Superior temporal gyrus (tissue), 1 donor: ENCODE data around the gene C9orf50.

ENCODE experiments used
- DNase-seq: peaks from one replicate; pipeline ENCODE4 v3.0.0-alpha.2; 2016; ENCODE audit errors: extremely low spot score

The C9orf50 gene

DNA sequence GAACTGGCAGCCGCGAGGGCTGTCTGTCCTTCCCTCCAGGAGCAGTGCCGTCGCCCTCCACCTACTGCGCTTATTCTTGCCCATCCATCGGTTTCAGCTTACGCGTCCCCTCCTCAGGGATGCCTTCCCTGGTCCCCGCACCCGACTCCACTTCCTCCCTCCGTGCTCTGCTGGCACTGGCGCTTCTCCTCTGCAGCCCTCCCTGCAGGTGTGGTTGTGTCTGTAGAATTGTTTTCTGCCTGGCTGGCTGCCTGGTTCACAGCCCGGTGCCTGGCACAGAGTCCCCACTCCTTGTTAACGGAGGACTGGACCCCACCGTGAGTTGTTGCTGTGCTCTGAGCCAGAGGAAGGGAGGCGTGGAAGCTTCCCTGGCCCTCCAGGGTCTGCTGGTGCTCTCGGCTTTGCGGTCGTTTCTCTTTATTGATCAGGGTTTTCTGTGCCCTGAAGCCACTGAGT, 10.8 kb upstream of the C9orf50 start:
- no peak for DNase-seq

DNA sequence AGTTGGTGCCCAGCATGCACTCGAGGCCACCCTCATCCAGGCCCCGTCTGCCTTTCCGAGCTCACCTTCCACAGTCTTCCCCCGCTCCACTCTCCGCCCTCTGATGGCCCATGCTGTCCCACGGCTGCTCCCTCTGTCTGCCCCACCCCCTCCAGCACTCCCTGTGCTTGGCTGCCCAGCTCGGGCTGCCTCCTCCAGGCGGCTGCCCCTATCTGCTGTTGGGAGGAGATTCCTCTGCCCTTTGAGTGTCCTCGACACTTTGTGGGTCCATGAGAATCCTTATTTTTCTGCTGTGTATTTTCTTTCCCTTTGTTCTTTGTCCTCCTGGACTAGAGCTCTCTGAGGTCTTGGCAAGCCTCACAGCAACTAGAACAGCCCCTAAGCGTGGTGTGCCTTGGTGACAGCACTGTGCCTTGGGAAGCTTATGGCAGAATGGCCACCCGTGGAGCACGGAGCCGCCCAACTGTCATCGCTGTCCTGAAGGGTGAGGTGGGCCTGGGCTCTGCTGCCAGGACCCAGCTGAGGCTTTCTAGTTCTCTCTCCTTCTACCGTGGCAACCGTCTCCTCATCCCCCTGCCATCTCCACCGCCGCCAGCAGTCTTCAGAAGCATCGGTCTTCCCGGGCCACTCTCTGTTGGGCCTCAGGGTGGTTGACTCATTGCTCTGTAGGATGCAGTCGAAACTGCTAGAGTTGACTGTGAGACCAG, 10.2 kb upstream of the C9orf50 start:
- peak; percentile 52 for DNase-seq

DNA sequence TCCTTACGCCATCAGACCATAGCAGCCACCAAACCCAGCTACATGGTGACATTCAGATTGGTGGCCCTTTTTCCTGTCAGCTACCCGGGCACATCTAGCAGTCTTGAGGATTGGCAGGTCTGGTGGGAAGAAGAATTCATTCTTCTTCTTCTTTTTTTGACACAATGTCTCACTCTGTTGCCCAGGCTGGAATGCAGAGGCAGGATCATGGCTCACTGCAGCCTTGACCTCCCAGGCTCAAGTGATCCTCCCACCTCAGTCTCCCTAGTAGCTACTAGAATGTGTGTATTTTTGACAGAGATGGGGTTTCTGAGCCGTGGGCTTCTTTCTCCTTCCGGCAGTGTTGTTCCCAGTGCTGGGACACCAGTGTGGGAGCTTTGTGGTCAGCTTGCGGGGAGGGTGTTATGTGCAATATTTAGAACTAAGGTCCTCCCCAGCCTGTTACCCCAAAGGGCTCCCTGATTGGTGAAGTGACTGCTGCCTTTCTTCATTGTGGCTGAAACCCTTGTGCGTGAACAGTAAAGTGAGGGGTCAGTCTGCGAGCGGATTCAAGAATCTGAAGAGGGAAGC, 8.4 kb upstream of the C9orf50 start:
- DNase-seq = no peak

DNA sequence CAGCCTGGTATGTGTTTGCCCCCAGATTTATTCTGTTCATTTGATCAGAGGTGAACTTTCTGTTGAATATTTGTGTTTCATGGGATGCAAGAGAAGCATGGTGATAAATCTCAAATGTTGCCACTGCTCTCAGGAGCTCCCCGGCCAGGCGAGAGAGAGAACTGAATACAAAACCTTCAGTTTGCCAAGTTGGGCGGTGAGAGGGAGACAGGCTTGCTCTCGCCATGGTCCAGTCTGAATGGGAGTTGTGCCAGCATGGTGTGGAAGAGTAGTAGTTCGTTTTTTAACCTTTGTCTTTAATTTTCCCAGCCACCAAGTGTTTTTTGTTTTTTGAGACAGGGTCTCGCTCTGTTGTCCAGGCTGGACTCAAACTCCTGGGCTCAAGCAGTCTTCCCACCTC, 7.8 kb upstream of the C9orf50 start:
- no peak for DNase-seq

DNA sequence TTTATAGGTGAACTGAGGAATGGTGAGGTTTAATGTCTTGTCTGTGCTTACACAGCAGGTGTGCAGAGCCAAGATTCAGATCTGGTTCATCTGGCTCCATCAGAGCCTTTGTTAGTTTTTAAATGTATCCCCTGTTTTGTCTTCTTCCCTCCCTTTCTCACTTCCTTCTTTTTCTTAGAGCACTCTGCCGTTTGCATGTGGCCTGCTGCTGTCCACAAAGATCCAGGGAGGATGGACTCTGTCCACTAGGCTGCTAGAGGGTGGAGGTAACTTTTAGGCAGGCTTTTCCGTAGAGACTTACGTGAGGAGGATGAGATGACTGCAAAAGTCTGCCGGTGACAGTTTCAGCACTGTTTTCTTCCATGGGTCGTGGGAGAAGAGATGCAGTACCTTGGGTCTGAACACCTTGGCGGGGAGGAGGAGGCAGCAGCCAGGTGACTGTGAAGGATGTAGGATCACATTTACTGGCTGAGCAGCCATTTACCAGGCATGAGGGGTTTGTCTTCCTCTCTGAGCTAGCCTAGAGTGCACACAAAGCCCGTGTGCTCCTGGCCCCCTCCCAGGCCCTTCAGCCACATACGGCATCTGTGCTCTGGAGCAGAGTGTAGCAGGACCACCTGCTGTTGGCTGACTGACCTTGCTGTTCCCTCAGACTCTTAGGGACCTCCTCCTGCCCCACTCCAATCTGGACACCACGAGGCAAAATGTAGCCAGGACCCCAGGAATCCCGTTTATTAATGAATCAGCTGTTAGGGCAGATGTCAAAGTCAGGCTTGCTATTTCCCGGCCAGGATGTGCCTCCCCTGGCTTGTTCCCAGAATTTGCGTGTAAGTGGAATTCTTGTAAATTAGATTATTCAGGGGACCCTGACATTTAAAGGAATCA, 6.9 kb upstream of the C9orf50 start:
- no peak for DNase-seq

DNA sequence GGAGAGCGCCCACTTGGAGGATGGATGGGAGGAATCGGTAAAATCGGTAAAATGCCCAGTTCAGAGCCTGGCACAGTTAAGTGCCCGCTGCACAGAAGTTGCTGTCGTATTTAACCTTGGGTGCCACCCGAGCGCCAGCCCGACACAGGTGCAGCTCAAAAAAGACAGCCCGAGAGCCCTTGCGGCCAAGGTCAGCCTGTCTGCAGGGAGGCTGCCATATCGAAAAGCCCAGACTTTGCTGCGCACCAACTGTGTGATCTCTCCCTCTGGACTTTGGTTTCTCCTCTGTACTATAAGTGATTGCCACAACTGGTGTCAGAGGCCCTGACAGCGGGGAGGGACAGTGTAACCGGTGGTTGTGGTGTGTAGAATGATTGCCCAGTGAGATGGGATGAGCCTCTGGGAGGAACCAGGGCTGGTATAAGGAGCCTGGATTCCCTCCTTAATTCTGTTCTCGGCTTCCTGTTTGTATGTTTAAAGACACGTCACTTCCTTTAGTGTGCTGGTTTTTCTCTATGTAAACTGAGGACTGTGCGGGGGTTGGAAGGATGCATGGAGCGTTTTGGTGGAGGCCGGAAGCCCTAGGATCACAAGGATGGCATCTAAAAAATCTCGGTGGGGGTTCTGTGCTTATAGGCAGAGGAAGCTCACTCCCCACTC, 5.9 kb upstream of the C9orf50 start:
- no peak for DNase-seq

DNA sequence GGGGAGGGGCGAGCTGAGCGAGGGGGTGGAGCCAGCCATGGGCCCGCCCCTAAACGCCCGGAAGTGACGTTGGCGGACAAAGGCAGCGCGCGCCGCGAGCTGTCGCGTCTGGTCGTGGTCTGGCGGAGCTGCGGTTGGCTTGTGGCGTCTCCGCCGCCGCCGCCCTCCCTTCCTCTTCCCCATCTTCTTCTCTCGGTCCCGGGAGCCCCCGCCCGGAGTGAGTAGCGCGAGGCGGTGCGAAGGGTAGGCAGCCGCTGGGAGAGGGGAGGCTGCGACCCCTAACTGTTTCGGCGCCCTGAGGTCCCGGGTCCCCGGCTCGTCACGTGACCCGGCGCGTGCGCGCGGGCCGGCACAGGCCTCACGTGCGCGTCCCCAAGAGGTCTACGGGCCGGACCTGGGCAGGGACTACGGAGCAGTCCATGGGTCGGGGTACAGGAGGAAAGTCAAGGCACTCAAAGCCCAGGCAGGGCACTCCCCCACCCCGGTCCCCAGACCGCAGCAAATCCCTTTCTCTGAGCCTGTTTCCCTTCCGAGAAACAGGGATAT, 5.3 kb upstream of the C9orf50 start, which contains the start of gene NTMT1:
NTMT1 (plus strand) TSS at position 85 of the 546 bp plus-strand sequence. CDS start 6,541 bp downstream, outside the sequence.
- peak; percentile 91 for DNase-seq

DNA sequence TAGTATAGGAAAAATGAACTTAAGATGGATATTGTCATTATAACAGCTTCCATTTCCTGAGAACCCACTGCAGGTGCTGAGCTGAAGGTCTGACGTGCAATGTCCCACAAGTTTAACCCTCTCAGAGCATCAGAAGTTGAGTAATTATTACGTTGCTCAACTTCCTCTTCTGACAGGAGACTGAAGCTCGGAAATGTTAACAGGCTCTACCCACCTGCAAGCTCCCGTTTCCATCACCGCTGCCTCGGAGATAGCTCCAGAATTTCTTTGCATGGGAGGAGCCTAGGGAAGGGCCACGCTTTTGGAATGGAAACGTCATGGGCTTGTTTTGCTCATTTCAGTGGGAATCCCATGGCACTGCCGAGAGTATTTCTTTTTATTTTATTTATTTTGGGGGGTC, 4.0 kb upstream of the C9orf50 start:
- DNase-seq = no peak

DNA sequence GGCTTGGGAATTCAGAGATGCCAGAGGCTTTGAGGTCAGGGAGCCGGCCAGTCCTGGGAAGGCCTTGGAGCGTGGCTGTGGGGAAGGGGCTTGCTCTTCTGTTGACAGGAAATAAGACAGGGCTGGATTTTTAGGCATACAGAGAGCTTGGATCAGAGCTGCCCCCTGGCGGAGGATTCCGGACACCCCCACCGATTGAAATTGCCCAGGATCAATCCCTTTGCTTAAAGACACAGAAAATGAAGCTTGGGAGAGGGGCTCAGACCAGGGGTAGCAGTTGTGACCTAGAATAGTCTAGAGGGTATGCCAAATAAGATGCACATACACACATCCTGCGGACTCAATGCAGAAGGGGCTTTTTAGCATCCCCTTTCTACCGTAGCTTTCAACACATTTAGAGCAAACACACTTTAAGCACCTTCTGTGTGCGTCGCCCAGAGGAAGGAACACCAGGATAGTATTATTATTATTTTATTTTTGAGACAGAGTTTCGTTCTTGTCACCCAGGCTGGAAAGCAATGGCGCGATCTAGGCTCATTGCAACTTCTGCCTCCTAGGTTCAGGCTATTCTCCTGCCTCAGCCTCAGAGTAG, 3.4 kb upstream of the C9orf50 start:
- peak; percentile 67 for DNase-seq

DNA sequence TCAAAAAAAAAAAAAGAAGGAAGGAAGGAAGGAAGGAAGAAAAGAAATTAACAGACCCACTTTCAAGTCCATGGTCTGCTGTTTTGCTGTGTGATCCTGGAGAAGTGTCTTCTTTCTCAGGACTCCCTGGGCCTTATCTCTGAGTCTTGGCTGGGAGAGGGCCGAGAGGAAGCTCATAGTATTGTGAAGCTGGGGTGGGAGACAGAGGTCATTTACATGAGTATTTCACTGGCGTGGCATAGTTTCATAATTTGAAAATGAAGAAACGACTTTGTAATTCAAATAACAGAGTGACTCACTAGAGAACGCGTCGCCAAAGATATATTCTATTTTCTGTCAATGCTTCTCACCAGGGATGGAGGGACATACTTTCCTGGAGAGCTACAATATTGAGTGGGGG, 2.4 kb upstream of the C9orf50 start:
- DNase-seq = no peak

DNA sequence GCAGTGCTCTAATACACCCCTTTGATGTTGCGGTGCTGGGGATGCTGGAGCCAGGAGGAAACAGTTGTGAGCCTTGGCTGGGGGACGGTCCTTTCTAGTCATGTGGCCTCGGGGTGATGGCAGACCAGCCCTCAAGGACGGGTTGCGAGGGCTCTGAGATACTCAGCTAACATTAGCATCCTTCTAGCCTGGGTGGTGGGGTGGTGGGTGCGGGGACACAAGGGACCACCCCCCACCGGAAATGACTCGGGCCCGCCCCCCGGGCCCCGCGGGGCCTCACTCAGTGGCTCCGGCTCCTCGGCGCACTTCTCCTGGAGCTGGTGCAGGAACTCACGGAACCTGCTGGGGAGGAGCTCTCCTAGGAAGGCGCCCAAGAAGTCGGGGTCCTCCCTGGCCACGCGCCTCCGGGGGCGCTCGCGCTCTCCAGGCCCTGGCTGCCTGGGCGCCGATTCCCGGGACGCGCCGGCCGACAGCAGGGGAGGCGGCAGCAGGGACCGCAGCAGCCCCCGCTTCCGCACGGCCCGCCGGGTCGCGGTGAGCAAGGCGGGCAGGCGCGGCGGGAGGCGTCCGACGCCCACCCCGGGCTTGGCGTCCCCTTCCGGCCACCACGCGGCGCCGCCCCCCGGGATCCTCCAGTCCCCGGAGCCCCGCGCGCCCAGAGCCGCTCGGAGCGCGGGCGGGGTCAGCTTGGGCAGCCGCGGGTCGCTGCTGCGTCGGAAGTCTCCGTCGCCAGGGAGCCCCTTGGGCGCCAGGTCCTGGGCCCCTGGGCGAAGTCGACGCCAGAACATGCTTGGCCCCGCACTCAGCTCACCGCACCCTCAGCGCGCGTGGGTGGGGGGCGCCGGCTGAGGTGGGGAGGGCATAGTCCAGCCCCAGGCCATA, 873 bp downstream of the C9orf50 start:
- no peak for DNase-seq

DNA sequence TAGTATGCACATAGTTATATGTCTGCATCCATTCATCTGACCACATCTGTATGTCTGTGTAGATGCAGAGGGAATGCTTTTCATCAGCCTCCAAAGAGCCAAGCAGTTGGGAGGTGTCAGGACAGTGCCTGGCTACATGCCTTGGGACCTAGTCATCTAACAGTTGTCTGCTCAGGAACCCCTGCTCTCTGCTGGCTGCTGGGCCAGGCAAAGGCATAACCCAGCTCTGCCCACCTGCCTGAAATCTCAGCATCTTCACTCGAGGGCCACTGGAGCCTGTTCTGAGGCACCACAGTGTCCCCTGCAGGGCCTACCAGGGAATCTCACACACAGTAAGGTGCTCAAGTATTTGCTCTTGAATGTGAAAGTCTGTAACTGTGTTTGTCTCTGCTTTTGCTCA, 3.7 kb downstream of the C9orf50 start:
- DNase-seq = peak; percentile 42

DNA sequence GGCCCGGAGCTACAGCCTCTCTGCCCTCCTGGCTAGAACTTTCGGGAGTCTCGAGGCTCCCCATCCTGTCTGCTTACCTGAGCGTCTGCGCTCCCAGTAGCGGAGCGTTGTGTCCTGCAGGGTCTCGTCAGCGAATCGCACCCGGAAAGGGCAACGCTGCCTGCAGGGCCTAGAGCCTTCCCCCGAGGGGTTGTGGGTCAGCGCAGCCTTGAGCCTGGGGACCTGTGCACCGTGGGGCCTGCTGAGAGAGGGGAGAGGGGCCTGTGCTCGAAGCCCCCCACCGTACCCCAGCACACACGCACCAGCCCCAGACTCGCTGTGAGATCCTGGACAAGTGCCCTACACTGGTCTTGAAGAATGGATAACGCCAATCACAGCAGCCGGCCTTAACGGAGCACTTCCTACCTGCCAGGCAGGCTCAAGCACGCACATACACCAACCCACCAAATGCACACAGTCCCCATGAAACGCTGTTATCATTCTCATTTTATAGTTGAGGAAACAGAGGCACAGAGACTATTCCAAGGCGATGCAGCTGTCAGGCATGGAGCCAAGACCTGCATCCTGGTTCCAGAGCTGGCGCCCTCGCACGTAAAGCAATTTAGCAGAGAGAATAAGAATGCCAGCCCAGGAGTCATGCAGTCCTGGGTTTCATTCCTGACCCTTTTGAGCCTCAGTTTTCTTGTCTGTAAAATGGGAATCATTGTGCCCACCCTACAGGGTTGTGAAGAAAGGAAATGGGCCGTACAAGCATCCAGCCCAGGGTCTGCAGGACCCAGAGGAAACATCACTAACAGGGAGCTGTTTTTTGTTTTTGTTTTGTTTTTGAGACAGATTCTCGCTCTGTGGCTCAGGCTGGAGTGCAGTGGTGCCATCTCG, 5.3 kb downstream of the C9orf50 start:
- DNase-seq = no peak

DNA sequence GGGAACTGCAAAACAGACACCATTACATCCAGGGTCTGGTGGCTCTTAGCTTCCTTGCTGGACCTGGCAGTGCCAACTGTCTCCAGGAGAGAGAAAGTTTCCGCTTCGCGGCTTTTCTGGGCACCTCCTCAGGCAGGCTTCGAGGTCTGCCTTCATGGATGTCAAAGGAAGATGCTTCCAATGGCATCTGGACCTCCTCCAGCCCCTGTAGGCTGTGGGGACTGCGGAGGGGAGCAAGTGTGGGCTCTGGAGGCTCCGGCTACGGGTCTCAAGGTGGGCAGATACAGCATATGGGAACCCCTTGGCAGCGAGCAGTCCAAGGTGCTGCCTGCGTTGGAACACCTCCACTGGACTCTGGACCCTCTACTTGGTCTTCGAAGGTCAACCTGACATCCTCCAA, 6.0 kb downstream of the C9orf50 start:
- DNase-seq = no peak

DNA sequence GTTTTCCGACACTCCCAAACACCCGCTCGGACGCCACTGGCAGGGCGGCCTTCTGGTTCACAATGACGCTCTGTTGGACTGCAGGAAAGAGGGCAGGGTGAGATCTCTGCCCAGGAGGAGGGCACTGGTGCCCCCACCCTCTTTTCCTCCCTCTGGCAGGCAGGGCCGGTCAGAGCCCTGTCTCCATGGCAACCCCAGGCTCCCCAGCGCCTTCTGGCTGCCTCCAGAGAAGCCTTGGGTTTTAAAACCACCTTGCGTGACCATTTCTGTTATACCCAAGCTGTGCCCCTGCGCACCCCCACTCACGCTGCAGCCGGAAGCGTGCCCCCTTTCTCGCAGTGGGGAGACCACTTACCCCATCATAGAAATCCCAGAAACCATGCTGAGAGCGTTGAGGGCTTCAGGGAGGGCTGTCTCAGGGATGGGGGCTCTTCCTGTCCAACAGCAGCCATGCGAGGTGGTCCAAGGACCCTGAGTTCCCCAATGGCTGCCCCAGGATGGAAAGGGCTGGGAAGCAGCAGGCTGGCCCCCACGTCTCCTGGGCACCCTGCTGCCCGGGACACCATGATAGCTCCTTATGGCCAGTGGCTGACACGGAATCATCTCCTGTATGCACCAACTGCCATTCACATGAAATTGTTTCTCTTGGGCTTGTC, 7.3 kb downstream of the C9orf50 start:
- DNase-seq = peak; percentile 89

DNA sequence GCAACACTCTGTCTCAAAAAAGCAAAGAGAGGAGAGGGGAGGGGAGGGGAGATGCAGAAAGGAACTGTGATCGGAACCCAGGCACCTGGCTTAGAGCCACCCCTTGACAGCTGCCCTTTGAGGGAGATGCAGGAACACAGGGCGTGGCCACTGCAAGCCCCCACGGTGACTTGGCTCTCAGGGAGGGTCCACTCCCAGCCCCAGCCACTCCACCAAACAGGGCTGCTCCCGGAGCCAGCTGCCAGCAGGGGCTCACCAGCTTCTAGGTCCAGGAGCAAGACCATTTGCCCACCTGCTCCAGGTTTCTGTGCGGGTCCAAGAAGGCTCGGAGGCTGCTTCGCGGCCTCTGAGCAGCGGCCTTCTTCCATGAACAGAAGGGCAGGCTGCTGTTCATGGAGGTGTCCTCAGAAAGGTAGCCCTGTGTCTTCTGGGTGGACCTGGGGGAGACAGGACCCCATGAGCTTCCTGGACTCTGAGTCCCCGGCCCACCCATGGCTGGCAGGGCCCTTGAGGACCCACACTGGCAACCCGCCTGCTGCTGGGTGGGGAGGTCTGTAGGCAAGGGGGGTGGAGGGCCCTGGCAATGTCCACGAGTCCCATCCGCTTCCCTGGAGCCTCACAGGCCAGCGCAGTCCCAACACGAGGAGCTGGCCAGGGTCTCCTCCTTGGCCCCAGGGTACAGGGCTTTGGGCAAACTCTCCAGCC, 7.9 kb downstream of the C9orf50 start:
- no peak for DNase-seq

DNA sequence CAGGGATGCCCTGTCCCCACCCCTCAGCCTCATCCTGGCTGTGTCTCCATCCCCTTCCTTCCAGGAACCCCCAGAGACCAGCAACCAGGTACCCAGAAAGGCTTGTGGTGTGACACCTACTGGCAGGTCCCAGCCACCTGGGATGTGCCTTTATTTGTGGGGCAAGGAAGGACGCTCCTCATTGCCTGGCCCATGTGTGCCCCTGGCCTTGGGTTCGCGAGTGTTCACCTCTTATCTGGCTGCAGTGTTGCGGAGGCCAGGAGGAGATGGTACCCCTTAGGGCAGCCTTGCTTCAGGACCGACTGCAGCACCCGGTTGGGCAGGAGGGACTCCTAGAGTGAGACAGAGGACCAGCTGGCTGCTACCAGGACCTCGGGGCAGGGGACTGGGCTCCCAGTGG, 8.8 kb downstream of the C9orf50 start:
- DNase-seq = no peak

DNA sequence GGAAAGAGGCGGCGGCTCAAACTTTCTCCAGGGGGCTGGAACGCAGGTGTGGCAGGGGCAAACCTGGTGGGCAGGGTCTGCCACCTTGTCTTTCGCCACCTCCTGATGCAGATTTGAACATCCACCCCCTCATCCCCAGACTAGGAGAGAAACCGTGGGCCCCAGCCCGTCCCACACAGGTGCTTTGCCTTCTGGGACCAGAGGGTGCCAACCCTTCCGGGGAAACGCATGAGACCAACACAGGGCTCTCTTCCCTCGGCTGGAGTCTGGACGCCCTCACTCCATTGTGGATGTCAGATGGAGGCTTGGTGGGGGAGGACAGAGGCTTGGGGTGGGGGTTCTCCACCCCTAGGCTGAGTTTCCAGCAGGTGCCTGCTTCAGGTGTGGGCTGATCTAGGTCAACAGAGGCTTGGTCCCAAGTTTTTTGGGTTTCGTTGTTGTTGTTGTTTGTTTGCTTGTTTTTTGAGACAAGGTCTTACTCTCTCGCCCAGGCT, 9.5 kb downstream of the C9orf50 start:
- DNase-seq = no peak
